Activated T-helper 17 cell treated with anti-CD3 and anti-CD28 coated beads, Interleukin-2, amount 50 U/mL, for 72 hours (primary cell): ENCODE results near the gene HSF2BP. TPM values are rescaled to one million over a fixed set of nuclear protein-coding genes. Genes with fewer than 3 reads are reported as not detected.
"Not testable (repeated sequence)": the region's sequence is repeated elsewhere in the genome, so short reads cannot be mapped to it uniquely, and the experiment has no call there.

Source experiments
- ATAC-seq: fragments of 150-1000 bp; cut with Tn5 transposase; replicated peaks from 2 replicates; pipeline ENCODE4 v1.10.0; 2021; ENCODE audit warnings: mild to moderate bottlenecking, moderate library complexity
- H3K27ac Mint-ChIP-seq: one replicate; pipeline ENCODE4 v1.8.0; 2022; ENCODE audit warnings: mixed read lengths
- H3K27me3 Mint-ChIP-seq: one replicate; pipeline ENCODE4 v1.8.0; 2022; ENCODE audit warnings: mixed read lengths
- H3K36me3 Mint-ChIP-seq: one replicate; pipeline ENCODE4 v1.8.0; 2022; ENCODE audit warnings: low read depth, mild to moderate bottlenecking, mixed read lengths
- H3K4me1 Mint-ChIP-seq: one replicate; pipeline ENCODE4 v1.8.0; 2022; ENCODE audit warnings: mixed read lengths
- H3K4me3 Mint-ChIP-seq: one replicate; pipeline ENCODE4 v1.8.0; 2022; ENCODE audit warnings: mild to moderate bottlenecking, mixed read lengths
- H3K9me3 Mint-ChIP-seq: one replicate; pipeline ENCODE4 v1.8.0; 2022; ENCODE audit warnings: mixed read lengths
- total RNA-seq, 2 donors: library from RNA; stranded (reverse); gene quantifications; one replicate each; pipeline ENCODE4 v1.2.3, GENCODE V29; 2022

HSF2BP gene
- total RNA-seq, 2 donors from 2014 or later = 0.50 to 1.0 TPM

DNA sequence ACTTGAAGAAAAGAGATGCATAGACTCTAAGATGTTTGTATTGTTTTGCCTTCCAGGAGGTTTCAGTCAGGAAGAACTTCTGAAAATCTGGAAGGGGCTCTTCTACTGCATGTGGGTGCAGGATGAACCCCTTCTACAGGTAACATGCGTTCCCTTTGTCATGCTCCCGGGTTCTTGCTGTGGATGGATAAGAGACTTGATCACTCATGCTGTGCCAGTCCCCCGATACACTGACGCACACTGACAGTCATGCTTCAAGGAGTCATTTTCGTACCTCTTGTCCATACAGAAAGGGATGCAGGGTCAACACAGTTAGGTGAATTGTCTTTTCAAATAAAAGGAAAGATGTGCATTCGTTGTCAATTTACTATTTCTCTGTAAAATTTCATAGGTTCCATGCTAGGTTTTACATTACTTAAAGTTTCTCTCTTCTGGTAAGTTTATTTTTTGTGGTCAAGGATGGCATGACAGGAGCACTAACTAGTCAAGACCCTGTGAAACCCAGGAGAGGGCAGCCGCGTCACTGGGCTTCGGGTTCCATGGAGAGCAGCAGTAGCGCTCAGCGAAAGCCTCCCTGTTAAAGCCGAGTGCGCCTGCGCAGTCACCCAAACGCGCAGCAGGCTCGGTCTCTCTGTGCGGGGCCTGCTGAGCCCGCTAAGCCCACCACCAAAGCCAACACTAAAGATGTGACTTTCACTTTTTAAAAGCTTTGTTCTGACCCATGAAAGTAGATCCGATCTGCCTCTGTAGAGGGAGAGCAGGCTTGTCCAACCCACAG lies 10.7 kb upstream of the HSF2BP start:
- ATAC-seq = no peak
- no peaks in the 10 kb centered on the region for H3K27me3 Mint-ChIP-seq
- peak overlapping the region; percentile 53 for H3K27ac Mint-ChIP-seq
- H3K4me1 Mint-ChIP-seq = peaks cover 18% of the 10 kb centered on the region
- H3K36me3 Mint-ChIP-seq = peaks cover 83% of the 10 kb centered on the region
- H3K9me3 Mint-ChIP-seq = peaks cover 5% of the 10 kb centered on the region
- no peak overlapping the region for H3K4me3 Mint-ChIP-seq

DNA sequence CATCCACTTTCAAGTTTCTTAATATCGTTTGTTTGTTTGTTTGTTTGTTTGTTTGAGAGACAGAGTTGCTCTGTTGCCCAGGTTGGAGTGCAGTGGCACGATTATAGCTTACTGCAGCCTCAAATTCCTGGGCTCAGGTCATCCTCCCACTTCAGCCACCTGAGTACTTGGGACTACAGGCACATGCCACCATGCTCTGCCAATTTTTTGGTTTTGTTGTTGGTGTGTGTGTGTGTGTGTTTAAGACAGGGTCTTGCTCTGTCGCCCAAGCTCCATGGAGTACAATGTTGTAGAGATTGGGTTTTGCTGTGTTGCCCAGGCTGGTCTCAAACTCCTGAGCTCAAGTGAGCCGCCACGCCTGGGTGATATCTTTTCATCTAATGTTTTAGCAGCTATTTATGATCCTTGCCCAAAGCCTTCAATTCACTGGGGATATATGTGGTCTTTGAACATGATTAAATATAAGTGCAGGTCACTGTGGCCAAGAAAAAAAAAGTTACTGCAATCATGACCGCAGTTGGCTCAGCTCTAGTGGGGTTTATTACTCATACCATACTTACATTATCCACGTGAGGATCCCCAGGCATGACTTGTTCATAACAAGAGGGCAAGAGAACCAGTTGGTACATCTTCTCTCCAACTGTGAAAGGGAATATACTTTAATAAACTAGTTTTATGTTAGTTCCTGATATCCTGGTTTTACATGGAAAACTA lies 8.1 kb upstream of the HSF2BP start:
- peaks cover 18% of the 10 kb centered on the region for H3K4me1 Mint-ChIP-seq
- H3K4me3 Mint-ChIP-seq = peak overlapping the region; percentile 54
- peak; percentile 94 for ATAC-seq
- peak overlapping the region; percentile 78 for H3K27ac Mint-ChIP-seq
- peaks cover 83% of the 10 kb centered on the region for H3K36me3 Mint-ChIP-seq
- H3K9me3 Mint-ChIP-seq = peaks cover 5% of the 10 kb centered on the region
- no peaks in the 10 kb centered on the region for H3K27me3 Mint-ChIP-seq

DNA sequence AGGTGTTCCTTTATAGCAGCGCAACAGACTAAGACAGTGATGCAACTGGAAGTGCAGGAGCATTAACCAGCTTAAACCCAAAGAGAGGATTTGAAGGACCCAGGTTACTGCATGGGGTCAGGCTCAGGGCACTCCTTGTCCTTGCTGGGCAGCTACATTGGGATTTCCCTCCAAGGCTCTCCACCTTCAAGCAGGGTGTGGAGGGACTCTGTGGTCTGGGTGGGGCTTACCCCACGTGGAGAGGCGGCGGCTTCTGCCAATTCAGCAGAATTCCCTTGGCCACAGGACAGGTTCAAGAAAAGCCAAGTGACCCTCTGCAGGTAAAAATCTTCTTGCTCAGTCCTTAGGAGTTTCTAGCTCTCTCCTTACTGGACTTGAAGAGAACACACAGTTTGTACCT lies 6.6 kb upstream of the HSF2BP start:
- Mint-ChIP-seq H3K9me3 (peaks cover 5% of the 10 kb centered on the region), H3K27me3 (no peaks in the 10 kb centered on the region), H3K4me1 (peaks cover 27% of the 10 kb centered on the region), H3K27ac (peak overlapping the region; percentile 78), H3K4me3 (no peak overlapping the region), H3K36me3 (peaks cover 83% of the 10 kb centered on the region)
- ATAC-seq = no peak

DNA sequence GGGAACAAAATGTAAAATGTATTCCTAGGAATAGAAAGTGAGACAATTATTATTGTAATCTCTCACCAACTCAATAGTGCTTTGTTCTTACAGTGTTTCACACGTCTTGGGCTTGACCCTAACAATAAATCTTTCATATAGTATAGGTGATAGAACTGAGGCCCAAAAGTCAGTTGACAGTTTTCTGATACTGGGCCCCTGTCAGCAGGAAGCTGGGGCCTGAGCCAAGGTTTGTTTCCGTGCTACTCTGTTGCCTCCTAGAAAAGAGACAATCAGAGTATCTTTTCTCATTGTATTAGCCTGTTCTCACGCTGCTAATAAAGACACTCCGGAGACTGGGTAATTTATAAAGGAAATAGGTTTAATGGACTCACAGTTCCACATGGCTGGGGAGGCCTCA lies 5.1 kb upstream of the HSF2BP start:
- ATAC-seq = no peak
- peaks cover 32% of the 10 kb centered on the region for H3K4me1 Mint-ChIP-seq
- H3K4me3 Mint-ChIP-seq = no peak overlapping the region
- H3K36me3 Mint-ChIP-seq = peaks cover 79% of the 10 kb centered on the region
- peak overlapping the region; percentile 47 for H3K27ac Mint-ChIP-seq
- H3K27me3 Mint-ChIP-seq = no peaks in the 10 kb centered on the region
- H3K9me3 Mint-ChIP-seq = peaks cover 5% of the 10 kb centered on the region

DNA sequence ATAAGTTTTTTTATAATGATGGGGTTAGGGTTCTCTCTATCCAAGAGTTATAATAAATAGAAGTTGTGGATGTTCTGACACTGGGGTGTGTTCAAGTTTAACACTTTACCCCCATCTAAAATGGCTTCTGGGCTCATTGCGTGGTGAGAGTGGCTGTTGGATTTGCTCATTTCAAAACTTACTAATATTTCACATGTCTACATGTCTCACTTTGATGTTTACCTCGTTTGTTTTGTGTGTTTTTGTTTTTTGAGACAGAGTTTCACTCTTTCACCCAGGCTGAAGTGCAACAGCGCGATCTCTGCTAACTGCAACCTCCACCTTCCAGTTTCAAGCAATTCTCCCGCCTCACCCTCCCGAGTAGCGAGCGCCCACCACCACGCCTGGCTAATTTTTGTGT lies 3.7 kb upstream of the HSF2BP start:
- ATAC-seq = no peak
- Mint-ChIP-seq H3K4me3 (peak overlapping the region; percentile 98), H3K27ac (peak overlapping the region; percentile 43), H3K4me1 (peaks cover 32% of the 10 kb centered on the region), H3K27me3 (no peaks in the 10 kb centered on the region), H3K9me3 (peaks cover 5% of the 10 kb centered on the region), H3K36me3 (peaks cover 78% of the 10 kb centered on the region)

DNA sequence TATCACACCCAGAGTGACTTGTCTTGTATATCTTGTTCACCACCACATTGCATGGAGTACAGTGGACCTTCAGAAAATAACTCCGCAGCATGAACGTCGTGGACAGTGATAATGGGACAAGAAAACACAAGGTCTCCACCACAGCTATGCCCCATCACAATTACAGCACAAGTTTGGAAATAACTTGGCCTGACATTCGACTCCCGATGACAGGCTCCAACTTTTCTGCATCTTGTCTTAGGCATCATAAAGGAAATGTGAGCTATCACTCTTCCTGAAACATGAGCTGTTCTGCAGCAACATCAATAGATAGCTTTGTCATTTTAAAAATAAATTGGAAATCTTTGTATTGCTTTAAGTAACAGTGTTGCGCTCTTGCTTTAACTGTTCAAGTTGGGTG lies 3.0 kb upstream of the HSF2BP start:
- Mint-ChIP-seq H3K27me3 (no peaks in the 10 kb centered on the region), H3K4me1 (peaks cover 28% of the 10 kb centered on the region), H3K9me3 (peaks cover 5% of the 10 kb centered on the region), H3K27ac (peak overlapping the region; percentile 43), H3K4me3 (peak overlapping the region; percentile 98), H3K36me3 (peaks cover 73% of the 10 kb centered on the region)
- no peak for ATAC-seq

DNA sequence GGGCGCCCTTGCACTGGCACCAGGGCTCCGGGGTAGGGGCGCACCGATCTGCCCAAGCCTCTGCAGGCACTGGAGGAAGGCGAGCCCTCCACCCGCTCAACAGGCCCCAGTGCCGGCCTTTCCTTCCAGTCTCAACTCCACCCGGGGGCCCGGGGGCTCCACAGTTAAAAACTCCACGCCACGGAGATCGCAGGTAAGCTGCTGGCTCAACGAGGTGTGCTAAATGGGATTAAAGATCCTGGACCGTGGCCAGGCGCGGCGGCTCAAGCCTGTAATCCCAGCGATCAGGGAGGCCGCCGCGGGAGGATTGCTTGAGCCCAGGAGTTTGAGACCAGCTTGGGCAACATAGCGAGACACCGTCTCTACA lies 536 bp downstream of the HSF2BP start:
- Mint-ChIP-seq H3K27me3 (no peaks in the 10 kb centered on the region), H3K4me1 (peaks cover 14% of the 10 kb centered on the region), H3K9me3 (no peaks in the 10 kb centered on the region), H3K27ac (peak overlapping the region; percentile 48), H3K4me3 (peak overlapping the region; percentile 98), H3K36me3 (peaks cover 40% of the 10 kb centered on the region)
- no peak for ATAC-seq

DNA sequence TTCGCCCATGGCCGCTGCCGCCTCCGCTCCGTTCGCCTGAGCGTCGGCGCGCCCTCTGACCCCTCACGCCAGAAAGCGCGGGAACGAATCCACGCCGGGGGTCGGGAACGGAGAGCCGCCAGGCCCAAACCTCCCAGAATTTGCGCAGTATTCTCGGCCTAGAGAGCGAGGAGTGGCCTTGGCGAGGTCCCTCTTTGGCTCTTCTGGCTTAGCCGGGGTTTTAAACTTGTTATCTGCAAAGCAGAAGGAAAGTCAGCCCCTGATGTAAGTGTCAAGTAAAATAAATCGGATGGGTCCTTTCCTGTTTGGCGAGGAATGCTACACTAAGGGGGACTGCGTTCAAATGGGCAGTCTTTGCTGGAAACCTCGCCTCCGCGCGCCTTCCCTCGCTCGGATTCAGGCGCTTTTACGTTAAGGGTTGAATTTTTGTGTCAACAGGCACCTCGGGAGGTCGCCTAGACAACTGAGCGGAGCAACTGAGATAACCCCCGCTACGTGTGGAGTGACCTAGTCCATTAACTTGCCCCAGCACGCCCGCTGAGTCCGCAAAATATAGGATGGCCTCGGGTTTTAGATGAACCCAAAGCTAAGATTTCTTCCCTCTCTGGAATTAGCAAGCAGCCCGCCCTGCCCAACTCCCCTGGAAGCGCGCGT lies 1.1 kb downstream of the HSF2BP start:
- no peak overlapping the region for H3K27ac Mint-ChIP-seq
- peaks cover 14% of the 10 kb centered on the region for H3K4me1 Mint-ChIP-seq
- no peak for ATAC-seq
- no peaks in the 10 kb centered on the region for H3K9me3 Mint-ChIP-seq
- no peak overlapping the region for H3K4me3 Mint-ChIP-seq
- H3K27me3 Mint-ChIP-seq = no peaks in the 10 kb centered on the region
- H3K36me3 Mint-ChIP-seq = peaks cover 34% of the 10 kb centered on the region

DNA sequence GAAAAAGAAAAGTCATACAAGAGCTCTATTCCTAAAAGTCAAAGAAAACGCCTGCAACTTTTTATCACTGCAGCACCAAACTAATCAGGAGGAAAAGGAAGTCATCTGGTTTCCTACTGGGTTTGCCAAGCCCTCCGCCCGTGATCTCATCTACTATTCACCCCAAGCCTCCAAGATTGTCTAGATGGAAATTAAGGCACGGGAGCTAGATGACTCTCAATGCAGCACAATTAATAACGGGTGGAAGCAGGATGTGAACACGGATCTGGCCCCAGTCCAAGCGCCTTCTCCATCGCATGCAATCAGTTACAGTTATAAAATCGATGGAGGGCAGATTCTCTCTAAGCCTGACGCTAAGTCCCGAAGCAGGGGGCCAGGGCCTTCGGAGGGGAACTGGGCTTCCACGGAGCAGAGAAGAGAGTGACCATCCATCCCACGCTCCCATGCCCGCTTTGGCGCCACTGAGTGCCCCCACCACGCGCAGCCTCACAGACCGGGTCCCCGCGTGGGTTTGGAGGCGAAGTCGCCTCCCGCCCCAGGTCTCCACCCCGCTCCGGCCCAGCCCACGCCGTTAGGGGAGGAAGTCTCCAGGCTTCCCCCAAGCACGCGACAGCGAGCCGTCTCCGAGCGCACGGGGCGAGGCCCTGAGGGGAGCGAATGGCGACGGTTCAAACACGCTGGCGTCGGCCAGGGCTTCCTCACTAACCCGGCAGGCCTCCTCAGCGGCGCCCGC lies 1.8 kb downstream of the HSF2BP start:
- Mint-ChIP-seq H3K27ac (no peak overlapping the region), H3K9me3 (no peaks in the 10 kb centered on the region), H3K27me3 (no peaks in the 10 kb centered on the region), H3K4me1 (peaks cover 14% of the 10 kb centered on the region), H3K36me3 (peaks cover 28% of the 10 kb centered on the region), H3K4me3 (no peak overlapping the region)
- ATAC-seq = no peak

DNA sequence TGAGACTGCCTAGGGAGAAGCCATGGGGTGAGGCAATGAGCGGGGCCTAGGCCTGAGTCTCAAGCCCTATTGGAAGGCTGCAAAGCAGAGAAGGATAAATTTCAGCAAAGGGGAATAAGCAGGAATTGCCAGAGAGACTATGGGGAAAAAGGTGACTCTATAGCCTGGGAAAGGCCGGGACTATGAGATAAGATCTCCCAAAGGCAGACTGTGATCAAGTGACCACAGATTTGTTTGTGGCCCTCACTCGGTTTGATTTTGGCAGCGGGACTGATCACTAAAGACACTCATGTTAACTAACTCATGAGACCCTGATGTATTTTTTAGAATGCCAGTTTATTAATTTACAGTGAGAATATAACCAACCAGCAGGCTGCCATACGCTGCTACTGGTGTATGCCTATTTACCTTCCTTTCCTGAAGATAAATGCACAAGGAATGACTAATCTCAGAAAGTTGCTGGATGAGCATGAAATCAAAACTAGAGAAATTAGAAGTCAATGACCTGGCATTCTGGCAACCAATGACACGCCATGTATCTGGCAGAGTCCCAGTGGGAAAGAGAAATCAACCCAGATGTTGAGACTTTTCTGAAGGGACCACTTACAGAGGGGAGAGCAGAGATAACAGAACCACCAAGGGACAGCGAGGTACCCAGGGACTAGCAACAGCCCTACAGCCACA lies 4.3 kb downstream of the HSF2BP start:
- Mint-ChIP-seq H3K27me3 (no peaks in the 10 kb centered on the region), H3K9me3 (no peaks in the 10 kb centered on the region), H3K4me3 (no peak overlapping the region), H3K36me3 (peaks cover 2% of the 10 kb centered on the region), H3K27ac (no peak overlapping the region), H3K4me1 (no peaks in the 10 kb centered on the region)
- ATAC-seq = no peak

DNA sequence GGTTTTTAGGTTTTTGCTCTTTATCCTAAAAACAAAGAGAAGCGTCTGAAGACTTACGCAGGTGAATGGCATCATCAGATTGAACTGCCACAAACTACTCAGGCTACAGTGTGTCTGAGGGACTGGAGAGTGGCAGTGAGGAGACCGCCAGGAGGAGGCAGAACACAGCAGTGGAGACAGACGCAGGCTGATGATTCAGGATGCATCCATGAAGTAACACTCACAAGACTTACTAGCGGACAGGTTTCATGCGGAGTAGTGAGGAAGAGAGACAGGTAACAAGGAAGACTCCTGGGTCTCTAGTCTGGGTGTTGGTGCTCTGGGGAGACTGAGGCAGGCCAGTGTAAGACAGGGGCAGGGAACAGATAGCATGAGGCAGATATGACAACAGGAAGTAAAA lies 5.7 kb downstream of the HSF2BP start:
- ATAC-seq = no peak
- Mint-ChIP-seq H3K27me3 (no peaks in the 10 kb centered on the region), H3K36me3 (no peaks in the 10 kb centered on the region), H3K27ac (peak overlapping the region; percentile 36), H3K4me3 (no peak overlapping the region), H3K9me3 (no peaks in the 10 kb centered on the region), H3K4me1 (no peaks in the 10 kb centered on the region)

DNA sequence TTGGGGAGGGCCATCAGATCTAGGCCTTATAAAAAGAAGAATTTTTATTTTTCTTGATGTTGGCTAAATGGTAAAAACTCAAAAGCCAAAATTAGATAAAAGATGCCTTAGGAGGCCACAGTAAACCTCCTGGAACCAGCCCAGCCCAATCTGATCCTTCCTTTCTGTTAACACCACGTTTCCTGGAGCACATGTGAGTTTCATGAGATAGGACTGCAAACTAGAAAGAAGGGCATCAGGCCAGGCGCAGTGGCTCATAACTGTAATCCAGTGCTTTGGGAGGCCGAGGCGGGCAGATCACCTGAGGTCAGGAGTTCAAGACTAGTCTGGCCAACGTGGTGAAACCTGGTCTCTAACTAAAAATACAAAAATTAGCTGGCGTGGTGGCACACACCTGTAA lies 6.7 kb downstream of the HSF2BP start:
- no peak for ATAC-seq
- H3K4me1 Mint-ChIP-seq = no peaks in the 10 kb centered on the region
- no peaks in the 10 kb centered on the region for H3K36me3 Mint-ChIP-seq
- H3K4me3 Mint-ChIP-seq = no peak overlapping the region
- H3K27me3 Mint-ChIP-seq = peaks cover 5% of the 10 kb centered on the region
- no peak overlapping the region for H3K27ac Mint-ChIP-seq
- no peaks in the 10 kb centered on the region for H3K9me3 Mint-ChIP-seq

DNA sequence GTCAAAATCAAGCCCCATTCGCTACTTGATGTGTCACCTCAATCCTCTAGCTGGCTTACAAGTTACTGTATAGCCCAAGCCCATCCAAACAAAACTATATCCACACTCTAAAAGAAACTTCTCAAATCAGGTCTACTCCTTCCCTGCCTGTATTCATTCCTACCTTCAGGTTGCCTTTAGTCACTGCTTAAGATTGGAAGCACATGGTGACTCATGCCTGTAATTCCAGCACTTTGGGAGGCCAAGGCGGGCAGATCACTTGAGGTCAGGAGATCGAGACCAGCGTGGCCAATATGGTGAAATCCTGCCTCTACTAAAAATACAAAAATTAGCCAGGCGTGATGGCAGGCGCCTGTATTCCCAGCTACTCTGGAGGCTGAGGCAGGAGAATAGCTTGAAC lies 7.4 kb downstream of the HSF2BP start:
- not testable (repeated sequence) for H3K27ac Mint-ChIP-seq, H3K4me3 Mint-ChIP-seq, ATAC-seq, H3K27me3 Mint-ChIP-seq, H3K9me3 Mint-ChIP-seq, H3K36me3 Mint-ChIP-seq, H3K4me1 Mint-ChIP-seq

DNA sequence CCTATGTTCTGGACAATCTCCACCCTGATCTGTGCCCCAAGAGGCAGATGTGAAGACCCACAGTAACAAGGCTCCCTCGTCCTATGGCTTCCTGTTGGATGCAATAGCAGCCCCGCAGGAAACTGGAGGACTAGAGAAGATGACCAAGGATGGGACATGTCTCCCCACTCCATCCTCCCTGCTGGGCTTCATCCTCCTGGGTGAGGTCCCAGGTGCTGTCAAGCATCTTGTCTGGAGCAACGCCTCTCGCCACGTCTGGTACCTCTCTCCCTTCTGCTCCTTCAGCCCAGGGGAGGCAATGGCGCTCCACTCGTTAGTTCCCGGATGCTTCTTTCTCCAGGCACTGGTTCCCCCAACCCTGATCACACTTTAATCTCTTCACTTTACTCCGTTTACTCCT lies 11.1 kb downstream of the HSF2BP start:
- no peaks in the 10 kb centered on the region for H3K9me3 Mint-ChIP-seq
- no peaks in the 10 kb centered on the region for H3K4me1 Mint-ChIP-seq
- peaks cover 5% of the 10 kb centered on the region for H3K27me3 Mint-ChIP-seq
- H3K36me3 Mint-ChIP-seq = no peaks in the 10 kb centered on the region
- no peak overlapping the region for H3K4me3 Mint-ChIP-seq
- H3K27ac Mint-ChIP-seq = no peak overlapping the region
- ATAC-seq = no peak
